ENCODE results near the gene PC.

Gene PC

DNA sequence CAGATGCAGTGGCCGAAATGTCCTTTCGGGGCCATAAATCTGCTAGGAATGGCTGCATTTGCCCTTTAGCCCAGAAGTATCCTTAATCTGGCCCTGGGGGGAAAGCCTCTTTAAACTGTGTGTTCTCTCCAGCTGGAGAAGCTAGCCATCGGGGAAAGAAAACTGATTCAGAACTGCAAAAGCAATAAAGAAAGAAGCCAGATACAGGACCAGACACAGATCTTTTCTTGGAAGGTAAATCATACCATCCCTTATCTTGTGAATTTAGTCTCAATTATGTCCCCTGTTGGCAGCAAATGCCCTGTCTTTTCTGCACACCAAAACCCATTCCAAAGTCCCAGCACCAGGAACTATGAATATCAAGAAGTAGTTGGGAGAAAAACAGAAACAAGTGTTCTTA lies 25.6 kb downstream of the PC start:
- TF ChIP-seq CTCF (IDR thresholded peaks at IDR 0.05; ENCODE audit: low read depth, low read length) = no peak

GRCh38 chr11:66929753-66930152 lies 28.4 kb downstream of the PC start:
- no peak for TF ChIP-seq CTCF (IDR thresholded peaks at IDR 0.05; ENCODE audit: low read depth, low read length)

More for the DNA sequence above, 25.6 kb downstream of the PC start:
- H3K4me3 ChIP-seq (ENCODE audit: low read depth, low read length) = no peak overlapping the region

GRCh38 chr11:66924272-66924671 lies 33.9 kb downstream of the PC start:
- no peak overlapping the region for H3K4me3 ChIP-seq (ENCODE audit: low read depth, low read length)
- no peak for TF ChIP-seq CTCF (IDR thresholded peaks at IDR 0.05; ENCODE audit: low read depth, low read length)

More at GRCh38 chr11:66929753-66930152, 28.4 kb downstream of the PC start:
- H3K4me3 ChIP-seq (ENCODE audit: low read depth, low read length) = no peak overlapping the region

GRCh38 chr11:66922551-66922950 lies 35.6 kb downstream of the PC start:
- no peak for TF ChIP-seq CTCF (IDR thresholded peaks at IDR 0.05; ENCODE audit: low read depth, low read length)

GRCh38 chr11:66920978-66921784 lies 37.0 kb downstream of the PC start:
- no peak overlapping the region for H3K4me3 ChIP-seq (ENCODE audit: low read depth, low read length)
- TF ChIP-seq CTCF (IDR thresholded peaks at IDR 0.05; ENCODE audit: low read depth, low read length) = no peak

More at GRCh38 chr11:66922551-66922950, 35.6 kb downstream of the PC start:
- no peak overlapping the region for H3K4me3 ChIP-seq (ENCODE audit: low read depth, low read length)

DNA sequence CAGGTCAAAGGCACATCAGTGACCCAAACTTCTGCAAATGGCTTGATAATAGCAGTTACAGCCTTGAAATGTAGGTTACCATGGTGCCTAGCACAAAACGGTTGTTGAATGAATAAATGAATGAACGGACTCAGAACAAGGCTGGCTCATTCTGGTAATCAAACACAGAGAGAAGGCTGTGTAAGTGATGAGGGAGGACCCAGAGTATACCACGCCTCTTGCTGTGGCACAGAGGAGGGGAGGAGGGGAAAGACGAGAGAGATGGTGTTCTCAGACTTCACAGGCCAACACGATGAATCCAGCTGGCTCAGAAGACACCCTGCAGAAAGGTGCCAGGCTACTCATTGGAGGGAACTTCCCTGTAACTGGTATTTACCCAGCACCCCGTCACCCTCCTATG lies 38.3 kb downstream of the PC start:
- no peak for TF ChIP-seq CTCF (IDR thresholded peaks at IDR 0.05; ENCODE audit: low read depth, low read length)
- H3K4me3 ChIP-seq (ENCODE audit: low read depth, low read length) = no peak overlapping the region

GRCh38 chr11:66918741-66919140 lies 39.4 kb downstream of the PC start:
- no peak for TF ChIP-seq CTCF (IDR thresholded peaks at IDR 0.05; ENCODE audit: low read depth, low read length)
- no peak overlapping the region for H3K4me3 ChIP-seq (ENCODE audit: low read depth, low read length)

Measured in WI38 (cell line).